ENCODE measurements around the gene COL8A1.

COL8A1 gene

DNA sequence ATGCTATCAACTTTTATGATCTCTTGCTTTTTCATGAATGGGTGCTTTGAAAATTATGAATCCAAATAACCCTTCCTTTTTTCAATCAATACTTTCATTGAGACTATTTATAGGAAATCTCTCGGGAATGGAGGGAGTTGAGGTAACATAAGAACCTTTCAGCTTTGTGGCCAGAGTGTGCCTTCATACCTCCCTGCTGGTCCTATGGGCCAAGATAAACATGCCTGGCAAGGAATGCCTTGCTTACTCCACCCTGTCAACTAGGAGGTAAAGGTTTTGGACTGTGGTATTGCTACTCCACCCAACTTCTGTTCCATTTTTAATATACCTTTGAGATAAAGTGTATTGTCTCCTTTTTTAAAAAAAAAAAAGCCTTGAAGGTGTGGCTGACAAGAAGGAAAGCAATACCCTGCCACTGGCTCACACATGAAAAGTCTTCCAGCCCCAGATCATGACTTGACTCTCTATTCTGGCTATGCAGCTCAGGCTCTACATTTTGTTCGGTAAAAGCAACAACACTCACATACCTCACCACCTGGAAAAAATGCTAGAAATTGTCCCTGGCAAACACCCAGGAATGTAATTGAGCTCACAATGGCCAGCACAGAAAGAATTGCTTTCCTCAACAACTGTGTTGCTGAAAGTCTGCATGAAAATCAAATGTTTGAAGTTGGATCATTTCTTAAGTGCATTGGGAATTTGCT, 35.8 kb downstream of the COL8A1 start:
- DNase-seq (ENCODE audit: low spot score) = no peak

DNA sequence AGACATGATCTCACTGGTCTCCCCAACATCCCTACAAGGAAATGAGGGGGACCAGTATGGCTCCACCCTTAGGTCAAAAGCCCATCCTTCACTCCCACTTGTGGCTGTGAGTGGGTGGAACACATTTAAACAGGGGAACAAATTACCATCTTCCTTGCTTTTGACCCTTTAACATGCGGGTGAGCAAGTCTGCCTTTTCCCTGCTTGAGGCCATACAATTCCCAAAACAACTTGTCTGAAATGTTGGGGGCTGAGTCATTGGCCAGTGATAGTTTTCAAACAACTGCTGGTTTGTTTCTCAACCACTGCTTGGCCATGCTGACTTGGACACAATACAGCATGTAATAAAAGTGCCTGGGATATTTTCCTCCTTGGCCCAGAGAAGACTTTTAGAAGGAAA, 39.6 kb downstream of the COL8A1 start:
- no peak for DNase-seq (ENCODE audit: low spot score)

DNA sequence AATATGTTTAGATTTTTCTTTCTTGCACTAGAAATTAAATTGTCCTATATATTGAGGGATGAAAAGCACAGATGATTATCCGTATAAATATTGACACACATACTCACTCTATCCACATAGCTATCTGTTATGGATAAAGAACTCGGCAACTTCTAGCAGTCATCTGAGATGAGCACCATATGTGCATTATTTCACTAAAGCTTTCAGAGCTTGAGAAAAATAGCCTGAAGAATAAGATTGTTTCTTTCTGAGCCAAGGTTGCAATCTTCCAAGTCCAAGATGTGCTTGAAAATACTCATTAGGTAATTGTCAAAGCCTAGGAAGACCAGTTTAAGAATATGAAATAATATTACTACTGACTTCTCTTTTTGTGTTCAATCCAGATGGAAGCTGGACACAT, 40.5 kb downstream of the COL8A1 start:
- no peak for DNase-seq (ENCODE audit: low spot score)

DNA sequence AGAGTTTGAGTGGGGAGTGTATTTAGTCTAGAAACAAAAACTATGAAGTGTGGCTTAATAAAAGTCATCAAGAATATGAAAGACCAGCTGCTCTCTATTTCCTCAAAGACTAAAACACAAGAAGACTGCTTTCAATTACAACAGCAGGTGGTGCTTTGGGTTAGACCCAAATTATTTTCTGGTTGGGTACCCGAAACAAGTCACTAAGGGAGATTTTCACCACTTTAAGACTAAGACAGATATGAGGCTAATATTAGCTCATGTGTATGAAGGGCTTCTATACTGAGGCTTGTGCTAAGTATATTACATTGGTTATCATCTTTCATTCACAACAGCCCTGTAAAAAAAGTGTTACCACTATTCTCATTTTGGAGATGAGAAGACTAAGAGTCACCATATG, 43.1 kb downstream of the COL8A1 start:
- no peak for DNase-seq (ENCODE audit: low spot score)

DNA sequence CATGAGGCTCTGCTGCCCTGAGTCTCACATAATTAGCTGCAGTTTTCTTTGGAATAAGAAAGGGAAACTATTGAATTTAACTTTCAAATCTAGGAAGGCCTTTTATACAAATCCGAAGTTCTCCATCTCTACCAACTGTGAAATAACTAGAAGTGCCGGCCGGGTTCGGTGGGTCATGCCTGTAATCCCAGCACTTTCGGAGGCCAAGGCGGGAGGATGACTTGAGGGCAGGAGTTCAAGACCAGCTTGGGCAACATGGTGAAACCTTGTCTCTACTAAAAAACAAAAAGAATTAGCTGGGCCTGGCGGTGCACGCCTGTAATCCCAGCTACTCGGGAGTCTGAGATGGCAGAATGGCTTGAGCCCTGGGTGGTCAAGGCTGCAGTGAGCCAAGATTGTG, 43.6 kb downstream of the COL8A1 start:
- DNase-seq (ENCODE audit: low spot score) = no peak

DNA sequence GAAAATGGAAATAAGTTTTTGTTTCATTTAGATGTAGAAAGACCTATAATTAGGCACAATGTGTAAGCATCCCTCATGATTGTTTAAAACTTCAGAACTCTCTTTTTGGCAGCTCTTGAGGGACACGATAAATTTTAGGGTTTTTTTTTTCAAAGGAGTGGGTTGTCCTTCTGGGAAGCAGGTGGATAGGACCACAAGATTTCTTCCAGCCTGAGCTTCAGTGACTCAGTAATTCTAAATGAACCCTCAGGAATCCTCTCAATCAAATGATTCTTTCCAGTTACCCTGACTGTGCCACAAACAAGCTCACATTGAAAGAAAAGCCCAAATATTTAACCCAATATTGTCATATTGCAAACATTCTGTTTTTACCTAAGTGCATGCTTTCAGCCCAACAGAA, 45.1 kb downstream of the COL8A1 start:
- DNase-seq (ENCODE audit: low spot score) = no peak

DNA sequence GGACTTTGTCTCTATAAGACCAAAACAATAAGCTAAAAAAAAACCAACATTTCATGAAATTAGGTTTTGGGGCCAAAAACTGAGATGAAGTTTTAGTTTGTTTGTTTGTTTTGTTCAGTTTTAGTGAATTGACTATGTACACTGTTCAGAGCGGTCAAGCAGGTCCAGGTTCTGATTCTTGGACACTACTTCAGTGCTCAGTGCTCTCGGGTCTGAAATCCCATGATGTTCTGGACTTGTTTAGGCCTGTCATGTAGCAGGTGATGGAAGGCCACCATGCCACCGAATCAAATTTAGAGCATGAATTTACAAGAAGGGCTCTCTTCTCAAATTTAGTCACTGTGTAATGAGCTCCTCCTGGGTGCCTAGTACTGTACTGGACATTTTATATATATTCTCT, 45.5 kb downstream of the COL8A1 start:
- DNase-seq (ENCODE audit: low spot score) = no peak

DNA sequence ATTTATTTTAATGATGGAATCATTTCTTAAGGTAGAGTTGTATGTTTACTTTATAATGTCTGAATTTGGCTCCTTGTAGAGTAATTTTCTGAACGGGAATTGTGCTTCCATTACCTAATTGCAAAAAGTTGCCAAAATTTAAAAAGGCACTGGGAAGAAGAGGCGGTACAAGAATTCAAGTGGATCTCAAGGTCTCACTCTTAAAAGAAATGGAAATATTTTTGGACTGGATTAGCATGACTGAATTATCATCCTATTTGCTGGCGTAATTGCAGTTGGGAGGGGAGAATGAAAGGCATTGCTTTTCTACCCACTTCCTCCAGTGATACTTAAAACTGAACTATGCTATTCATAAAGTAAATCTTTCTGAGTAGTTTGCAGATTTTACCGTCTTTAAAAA, 46.2 kb downstream of the COL8A1 start:
- DNase-seq (ENCODE audit: low spot score) = no peak

DNA sequence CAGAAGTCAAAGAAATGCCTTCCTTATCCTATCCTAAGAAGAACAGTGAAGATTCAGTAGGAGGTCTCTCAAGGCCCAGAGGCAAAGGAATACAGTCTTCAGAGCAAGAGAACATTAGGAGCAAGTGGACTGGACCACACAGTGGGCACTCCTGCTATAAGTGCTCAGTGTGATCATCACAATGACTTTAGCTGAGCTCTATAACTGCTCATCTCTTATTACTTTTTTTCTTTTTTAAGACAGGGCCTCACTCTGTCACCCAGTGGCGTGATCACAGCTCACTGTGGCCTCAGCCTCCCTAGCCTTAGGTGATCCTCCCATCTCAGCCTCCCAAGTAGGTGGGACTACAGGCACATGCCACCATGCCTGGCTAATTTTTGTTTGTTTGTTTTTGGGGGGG, 48.1 kb downstream of the COL8A1 start:
- DNase-seq (ENCODE audit: low spot score) = no peak

DNA sequence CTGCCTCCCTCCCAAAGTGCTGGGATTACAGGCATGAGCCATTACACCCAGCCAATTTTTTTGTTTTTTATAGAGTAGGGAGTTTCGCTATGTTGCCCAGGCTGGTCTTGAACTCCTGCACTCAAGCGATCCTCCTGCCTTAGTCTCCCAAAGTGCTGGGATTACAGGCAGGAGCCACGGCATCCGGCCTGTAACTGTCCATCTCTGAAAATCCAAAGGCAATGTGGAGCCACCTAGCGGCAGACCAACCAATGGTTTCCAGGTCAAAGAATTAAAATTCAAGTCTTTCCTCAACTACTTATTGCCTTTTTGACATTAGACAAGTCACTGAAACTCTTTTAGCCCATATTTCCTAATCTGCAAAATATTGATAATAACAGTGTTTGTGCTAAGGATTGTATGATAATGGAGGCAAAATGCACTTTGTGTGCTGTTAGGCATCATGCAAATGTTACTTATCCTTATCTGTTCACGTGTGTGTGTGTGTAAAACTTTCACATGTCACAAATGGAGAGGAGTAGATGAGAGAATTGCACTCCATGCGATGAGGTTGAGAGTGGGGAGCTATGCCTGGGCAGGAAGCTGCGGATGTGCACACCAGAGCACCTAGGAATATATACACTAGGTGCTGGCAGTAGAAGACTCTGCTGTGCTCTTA, 48.7 kb downstream of the COL8A1 start:
- peak; percentile 69 for DNase-seq (ENCODE audit: low spot score)

DNA sequence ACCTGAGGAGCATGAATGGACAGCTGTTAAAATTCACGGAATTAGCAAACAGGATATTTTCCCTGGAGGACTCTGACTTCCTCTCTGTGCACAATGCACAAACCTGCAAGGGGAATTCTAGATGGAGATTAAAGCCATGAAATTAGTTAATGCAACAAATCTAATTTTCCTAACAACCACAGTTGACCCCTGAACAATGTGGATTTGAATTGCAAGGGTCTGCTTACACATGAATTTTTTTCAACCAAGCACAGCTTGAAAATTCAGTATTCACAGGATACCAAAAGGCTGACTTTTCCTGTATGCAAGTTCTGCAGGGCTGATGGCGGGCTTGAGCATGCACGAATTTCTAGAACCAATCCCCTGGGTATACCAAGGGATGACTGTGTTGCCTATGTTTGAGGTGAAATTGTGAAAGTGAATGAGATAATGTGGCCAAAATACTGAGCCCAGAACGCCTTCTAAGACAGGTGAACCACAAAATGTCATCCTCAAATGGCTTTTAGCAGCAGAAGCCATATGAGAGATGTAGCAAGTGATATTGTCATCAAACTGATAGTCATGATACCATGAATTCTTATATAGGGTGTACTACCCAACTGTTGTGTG, 52.5 kb downstream of the COL8A1 start:
- no peak for DNase-seq (ENCODE audit: low spot score)

DNA sequence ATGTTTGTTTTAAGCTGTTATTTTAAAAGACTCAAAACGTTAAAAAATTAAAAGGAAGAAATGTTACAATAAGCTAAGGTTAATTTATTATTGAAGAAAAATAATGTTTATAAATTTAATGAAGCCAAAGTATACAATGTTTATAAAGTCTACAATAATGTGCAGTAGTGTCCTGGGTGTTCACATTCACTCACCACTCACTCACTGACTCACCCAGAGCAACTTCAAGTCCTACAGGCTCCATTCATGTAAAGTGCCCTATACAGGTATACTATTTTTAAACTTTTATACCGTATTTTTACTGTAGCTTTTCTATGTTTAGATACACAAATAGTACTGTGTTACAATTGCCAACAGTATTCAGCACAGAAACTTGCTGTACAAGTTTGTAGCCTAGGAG, 55.2 kb downstream of the COL8A1 start:
- DNase-seq (ENCODE audit: low spot score) = no peak

DNA sequence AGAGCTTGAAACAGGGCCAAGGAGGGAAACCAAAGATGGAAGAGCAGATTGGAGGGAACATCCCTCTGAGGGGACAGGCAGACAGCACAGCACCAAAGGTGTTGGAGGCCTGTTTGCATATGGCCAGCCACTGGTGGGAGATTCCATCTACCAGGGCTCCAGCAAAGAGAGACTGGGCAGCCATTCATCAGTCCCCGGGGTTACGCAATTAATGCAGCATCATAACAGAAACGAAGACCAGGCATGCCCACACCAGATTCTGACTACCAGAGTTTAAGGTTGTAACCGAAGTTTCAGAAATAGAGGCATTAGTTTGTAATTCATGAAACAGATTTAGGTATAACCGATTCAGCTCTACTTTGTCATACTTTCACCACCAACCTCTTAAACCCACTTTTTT, 58.1 kb downstream of the COL8A1 start:
- DNase-seq (ENCODE audit: low spot score) = no peak

DNA sequence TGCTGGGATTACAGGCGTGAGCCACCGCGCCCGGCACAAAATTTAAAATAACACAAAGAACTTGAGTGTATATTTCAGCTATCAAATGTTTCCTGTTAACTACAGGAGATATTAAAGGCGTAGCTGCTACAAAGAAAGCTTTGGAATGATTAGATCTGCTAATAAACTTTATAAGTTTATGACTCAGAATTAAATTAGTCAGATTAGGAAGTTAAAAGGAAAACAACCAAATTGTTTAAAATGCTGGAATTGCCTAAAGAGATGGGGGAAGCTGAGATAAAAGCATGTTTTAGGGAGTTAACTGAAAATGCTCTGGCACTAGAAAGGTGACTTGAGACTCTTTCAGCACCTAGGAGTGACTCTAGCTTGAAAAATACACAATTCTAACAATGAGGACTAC, 58.9 kb downstream of the COL8A1 start:
- no peak for DNase-seq (ENCODE audit: low spot score)

DNA sequence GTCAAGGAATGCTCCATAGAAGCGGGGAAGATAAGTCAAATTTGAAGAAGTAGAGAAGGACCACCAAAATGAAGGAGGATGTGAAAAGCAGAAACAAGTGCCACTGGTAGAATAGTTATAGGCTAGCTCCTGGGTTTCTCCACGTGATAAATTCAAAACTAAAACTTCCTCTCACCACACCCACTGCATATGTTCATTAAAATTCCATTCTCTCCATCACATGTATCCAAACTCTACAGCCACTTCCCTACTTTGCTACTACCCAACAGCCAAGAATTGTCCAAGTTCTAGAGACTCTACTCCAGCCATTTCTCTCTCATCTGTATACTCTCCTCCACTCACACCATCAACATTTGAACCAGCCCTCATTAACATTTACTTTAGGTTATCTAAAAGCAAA, 60.5 kb downstream of the COL8A1 start:
- no peak for DNase-seq (ENCODE audit: low spot score)

DNA sequence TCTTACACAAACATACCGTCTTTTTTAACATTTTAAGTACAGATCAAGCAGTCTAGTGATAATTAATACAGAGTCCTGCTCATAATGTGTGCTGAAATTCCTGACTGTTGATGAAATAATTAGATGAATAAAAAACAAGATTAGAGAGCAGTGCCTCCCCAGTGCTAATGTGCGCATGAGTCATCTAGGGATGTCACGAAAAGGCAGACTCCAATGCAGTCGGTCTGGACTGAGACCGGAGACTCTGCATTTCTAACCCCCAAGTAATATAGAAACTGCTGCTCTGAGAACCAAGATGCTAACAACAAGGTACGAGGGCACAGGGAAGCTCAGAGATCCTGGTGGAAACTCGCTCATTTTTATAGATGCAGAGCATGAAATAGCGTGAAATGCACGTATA, 61.4 kb downstream of the COL8A1 start:
- DNase-seq (ENCODE audit: low spot score) = no peak

DNA sequence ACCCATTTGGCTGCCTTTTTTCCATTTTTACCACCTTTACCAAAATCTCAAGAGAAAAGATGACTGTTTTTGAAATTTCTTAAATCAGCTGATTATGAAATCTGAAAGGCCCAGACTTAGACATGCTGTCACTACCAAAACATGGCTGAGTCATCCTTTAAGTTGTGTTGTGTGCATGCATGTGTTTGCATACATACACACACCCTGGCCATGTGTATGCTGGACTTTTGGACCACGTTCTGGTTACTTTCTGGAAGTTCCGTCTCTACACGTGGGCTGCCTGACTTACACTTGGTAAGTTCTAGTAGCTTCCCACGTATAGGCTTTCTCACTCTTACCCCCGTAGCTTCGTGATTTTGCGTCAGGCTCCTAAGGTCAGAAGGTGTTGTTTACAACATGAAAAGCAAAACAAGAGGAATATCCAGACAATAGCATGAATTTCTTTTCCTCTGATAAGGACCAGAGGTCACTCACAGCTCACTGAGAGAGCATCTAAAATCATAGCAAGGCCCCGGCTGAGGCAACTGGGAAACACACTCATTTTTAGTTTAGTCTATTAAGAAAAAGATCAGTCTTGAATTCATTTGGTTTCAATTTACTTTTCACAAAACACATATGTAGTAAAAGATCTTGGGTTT, 62.4 kb downstream of the COL8A1 start:
- no peak for DNase-seq (ENCODE audit: low spot score)

DNA sequence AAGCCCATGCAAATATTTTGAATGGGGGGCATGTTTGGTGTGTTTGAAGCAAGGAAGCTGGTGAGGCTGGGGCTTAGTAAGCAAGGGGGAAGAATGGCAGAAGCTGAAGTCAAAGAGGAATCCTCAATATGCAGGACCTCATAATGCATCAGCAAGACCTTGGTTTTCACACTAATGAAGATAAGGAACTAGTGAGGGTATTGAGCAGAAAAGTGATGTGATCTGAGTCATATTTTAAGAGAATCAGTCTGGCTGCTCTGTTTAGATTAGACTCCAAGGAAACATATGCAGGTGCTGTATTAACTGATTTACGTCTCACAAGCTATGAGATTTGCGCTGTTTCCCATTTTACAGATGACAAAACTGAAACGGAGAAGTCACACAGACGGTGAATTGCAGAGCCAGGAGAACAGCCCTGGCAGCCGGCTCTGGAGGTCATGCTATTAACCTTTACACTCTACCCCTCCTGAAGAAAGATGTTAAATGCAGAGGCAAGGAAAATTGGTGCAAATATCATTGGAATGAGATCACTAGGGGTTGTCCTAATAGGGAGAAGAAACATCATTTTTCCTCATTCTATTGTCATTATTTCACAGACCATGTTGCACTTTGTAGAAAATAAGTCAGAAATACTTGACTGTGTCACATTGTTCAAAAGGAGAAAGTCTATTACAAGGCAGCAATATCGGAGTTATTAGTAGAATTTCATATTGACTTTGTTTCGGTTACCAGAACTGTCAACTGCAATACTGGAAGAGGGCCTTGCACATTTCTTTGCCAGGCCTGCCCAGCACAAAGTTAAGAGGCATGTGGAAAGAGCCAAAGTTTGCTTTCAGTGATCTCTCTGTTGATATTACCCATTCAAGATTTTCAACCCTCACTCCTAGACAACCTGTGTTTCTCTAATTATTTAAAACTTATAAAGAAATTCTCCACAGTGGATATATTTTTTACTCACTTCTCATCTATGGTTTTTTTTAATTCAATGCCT, 64.9 kb downstream of the COL8A1 start:
- DNase-seq (ENCODE audit: low spot score) = no peak

DNA sequence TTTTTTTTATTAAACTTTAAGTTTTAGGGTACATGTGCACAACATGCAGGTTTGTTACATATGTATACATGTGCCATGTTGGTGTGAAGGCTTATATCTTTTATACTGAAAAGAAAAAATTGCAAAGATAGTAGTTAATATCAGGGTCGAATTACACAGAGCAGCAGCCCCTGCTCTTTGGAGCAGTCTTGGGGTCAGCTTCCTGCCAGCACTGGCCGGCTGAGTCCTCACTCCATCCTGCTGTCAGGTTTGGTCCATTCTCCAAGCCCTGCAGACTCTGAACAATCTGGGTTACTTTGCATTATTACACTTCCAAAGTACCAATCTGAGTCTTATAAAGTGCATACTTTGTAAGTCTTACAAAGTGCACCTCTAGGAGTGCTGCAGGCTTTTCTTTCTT, 66.0 kb downstream of the COL8A1 start:
- DNase-seq (ENCODE audit: low spot score) = no peak

DNA sequence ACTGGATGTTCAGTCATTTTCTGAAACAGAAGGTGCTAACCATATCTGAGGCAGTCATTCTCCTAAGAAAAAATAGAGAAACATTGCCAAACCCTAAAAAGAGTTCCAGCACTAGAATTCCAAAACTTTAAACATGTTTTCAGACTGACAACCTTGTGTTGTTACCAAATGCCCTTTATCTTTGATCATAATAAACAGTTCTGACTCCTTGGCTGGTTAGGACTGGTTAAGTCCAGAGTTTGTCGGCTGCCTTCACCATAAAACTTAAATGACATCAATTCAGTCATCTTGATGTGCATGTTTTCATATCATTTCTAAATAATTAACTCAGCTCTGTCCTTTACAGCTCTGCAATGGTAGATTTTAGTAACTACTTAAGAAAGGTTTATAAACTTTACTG, 68.0 kb downstream of the COL8A1 start:
- DNase-seq (ENCODE audit: low spot score) = no peak

DNA sequence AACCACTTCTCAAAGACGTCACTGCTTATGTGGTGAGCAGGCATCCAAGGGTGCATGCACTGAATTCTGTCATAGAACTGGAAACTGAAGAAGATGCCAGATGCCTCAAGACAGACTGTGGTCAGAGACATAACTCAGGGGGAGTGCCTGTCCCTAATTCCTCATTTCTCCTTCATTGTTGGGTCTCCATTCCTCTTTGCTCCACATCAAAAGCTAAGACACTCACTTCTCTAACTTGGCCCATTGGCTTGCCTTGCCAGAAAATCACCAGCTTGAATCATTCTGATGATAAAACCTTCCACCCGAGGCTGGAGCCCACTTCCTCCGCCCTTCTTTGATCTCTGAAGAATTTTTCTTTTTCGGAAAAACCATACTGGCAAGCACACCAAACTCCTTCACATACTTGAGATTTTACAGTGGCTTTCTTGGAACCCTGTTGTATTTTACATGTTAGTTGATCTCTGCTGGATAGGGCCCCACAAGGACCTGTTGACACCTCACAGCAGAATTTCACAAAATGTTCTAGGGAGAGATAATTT, 69.9 kb downstream of the COL8A1 start:
- no peak for DNase-seq (ENCODE audit: low spot score)

DNA sequence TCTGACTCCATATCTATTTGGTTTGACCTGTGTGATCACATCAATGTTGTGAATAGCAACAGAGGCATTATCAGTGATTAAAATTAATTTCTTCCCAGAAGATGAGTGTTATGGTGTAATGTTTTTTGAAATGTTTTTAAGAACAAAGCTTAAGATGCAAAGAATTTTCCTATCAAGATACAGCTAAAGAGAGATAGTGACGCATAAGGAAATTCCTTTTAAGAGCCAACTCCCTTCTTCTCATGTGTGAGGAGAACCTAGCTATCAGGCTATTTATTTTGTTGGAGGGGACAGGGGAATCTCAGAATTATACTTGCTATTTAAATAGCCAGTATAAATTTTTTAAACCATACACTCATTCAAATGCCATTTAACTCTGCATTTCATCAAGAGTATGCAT, 71.3 kb downstream of the COL8A1 start:
- no peak for DNase-seq (ENCODE audit: low spot score)
